Gastroesophageal sphincter (tissue), 4 donors: ENCODE data around the gene THRB. TPM values are rescaled to one million over a fixed set of nuclear protein-coding genes. Genes with fewer than 3 reads are reported as not detected.

Experiments used
- ATAC-seq: fragments of 150-250 bp; one replicate; pipeline ENCODE4 v1.9.1; 2016; ENCODE audit warnings: mild to moderate bottlenecking, moderate library complexity
- H3K27ac ChIP-seq, 4 donors: fragments of 200-600 bp; sonication (generic) in 3 of 4; 1 replicate in 3 of 4; 2 replicates in 1 of 4; pipeline ENCODE4 v1.5.1; 2016 to 2019
- H3K27me3 ChIP-seq: fragments of 200-600 bp; sonication (generic); one replicate; pipeline ENCODE4 v1.5.1; 2019
- H3K36me3 ChIP-seq, 2 donors: fragments of 200-600 bp; sonication (generic); one replicate each; pipeline ENCODE4 v1.5.1; 2019; ENCODE audit warnings: control low read depth in 1 of 2
- H3K4me1 ChIP-seq, 3 donors: fragments of 200-600 bp; sonication (generic); 1 replicate in 2 of 3; 2 replicates in 1 of 3; pipeline ENCODE4 v1.5.1; 2016 to 2019; ENCODE audit warnings: control low read depth in 2 of 3
- H3K4me3 ChIP-seq, 2 donors: fragments of 200-600 bp; sonication (generic); one replicate each; pipeline ENCODE4 v1.5.1; 2019; ENCODE audit warnings: mild to moderate bottlenecking in 1 of 2, moderate library complexity in 1 of 2
- H3K9me3 ChIP-seq, 3 donors: fragments of 200-600 bp; sonication (generic); one replicate each; pipeline ENCODE4 v1.5.1; 2017 to 2019; ENCODE audit warnings: control low read depth in 2 of 3
- CTCF ChIP-seq, 4 experiments: fragments of 200-600 bp in 2 of 4; fragments of 450-650 bp in 2 of 4; sonication (generic) in 1 of 4; IDR thresholded peaks; one replicate each; pipeline ENCODE4 v1.5.1; 2017 to 2019; ENCODE audit warnings: antibody characterized with exemption in 4 of 4, mild to moderate bottlenecking in 2 of 4, moderate library complexity in 2 of 4
- EP300 ChIP-seq: sonication (generic); formaldehyde crosslinking; IDR thresholded peaks from one replicate; pipeline ENCODE4 v1.6.1; 2017; ENCODE audit warnings: antibody characterized with exemption, mild to moderate bottlenecking
- POLR2A ChIP-seq, 2 donors: fragments of 450-650 bp; IDR thresholded peaks; one replicate each; pipeline ENCODE4 v1.6.1; 2017; ENCODE audit warnings: antibody characterized with exemption in 2 of 2, mild to moderate bottlenecking in 2 of 2, moderate library complexity in 1 of 2
- POLR2AphosphoS5 ChIP-seq: sonication (generic); formaldehyde crosslinking; IDR thresholded peaks from one replicate; pipeline ENCODE4 v1.6.1; 2017; ENCODE audit warnings: antibody characterized with exemption
- WGBS, 2 donors: methylation state at CpG; one replicate each; pipeline ENCODE4 v1.1.5; 2018; ENCODE audit warnings: low coverage in 1 of 2; 5-methylcytosine and 5-hydroxymethylcytosine counted together
- total RNA-seq, 4 donors: library from RNA; depleted of rRNA; stranded (reverse); fragments of >200 nt; gene quantifications; one replicate each; pipeline ENCODE4 v1.1.0, GENCODE V29; 2016

The THRB gene
- total RNA-seq, 4 donors from 2014 or later = 42.5 to 61.9 (median 55.8) TPM

- no peaks in the 10 kb centered on the region for H3K27me3 ChIP-seq
- ATAC-seq = no peak
- H3K4me3 ChIP-seq = no peak overlapping the region
- H3K36me3 ChIP-seq = no peaks in the 10 kb centered on the region
- H3K9me3 ChIP-seq = no peaks in the 10 kb centered on the region
- peaks cover 0 to 71% (median 15%) of the 10 kb centered on the region in 3 donors for H3K4me1 ChIP-seq
- H3K27ac ChIP-seq = peak overlapping the region in 1 of 4 donors; percentile 3
- TF ChIP-seq EP300 (no peak), POLR2AphosphoS5 (no peak), POLR2A (IDR thresholded peaks at IDR 0.05) (no peak), CTCF (IDR thresholded peaks at IDR 0.05) (no peak)
Measured at GRCh38 chr3:24479816-24480215, 14.8 kb downstream of the THRB start.

GRCh38 chr3:24476871-24477656 lies 17.6 kb downstream of the THRB start:
- 33 to 37% methylated on average over 3 of the region's 3 CpGs for WGBS, 2 donors
- no peaks in the 10 kb centered on the region for H3K27me3 ChIP-seq
- H3K9me3 ChIP-seq = no peaks in the 10 kb centered on the region
- TF ChIP-seq POLR2A (IDR thresholded peaks at IDR 0.05) = no peak
- no peak for TF ChIP-seq CTCF (IDR thresholded peaks at IDR 0.05)
- TF ChIP-seq POLR2AphosphoS5 = no peak
- no peak for TF ChIP-seq EP300
- H3K4me1 ChIP-seq = peaks cover 0 to 64% (median 15%) of the 10 kb centered on the region in 3 donors
- peak overlapping the region in 2 of 4 donors; percentile 22 to 36 for H3K27ac ChIP-seq
- no peaks in the 10 kb centered on the region for H3K36me3 ChIP-seq
- H3K4me3 ChIP-seq = no peak overlapping the region
- ATAC-seq = no peak

GRCh38 chr3:24475925-24476324 lies 18.7 kb downstream of the THRB start:
- no peaks in the 10 kb centered on the region for H3K27me3 ChIP-seq
- whole genome bisulfite sequencing, 2 donors = 0% methylated on average over 1 of the region's 1 CpG; no CpG with 5 or more reads in 1 of the 2 donors
- peaks cover 0 to 57% (median 15%) of the 10 kb centered on the region in 3 donors for H3K4me1 ChIP-seq
- H3K27ac ChIP-seq = peak overlapping the region in 2 of 4 donors; percentile 32 to 42
- H3K36me3 ChIP-seq = no peaks in the 10 kb centered on the region
- no peaks in the 10 kb centered on the region for H3K9me3 ChIP-seq
- TF ChIP-seq EP300 (no peak), CTCF (IDR thresholded peaks at IDR 0.05) (no peak), POLR2AphosphoS5 (no peak), POLR2A (IDR thresholded peaks at IDR 0.05) (no peak)
- ATAC-seq = no peak
- no peak overlapping the region for H3K4me3 ChIP-seq

GRCh38 chr3:24474862-24475261 lies 19.8 kb downstream of the THRB start:
- ATAC-seq = peak; percentile 43
- H3K27me3 ChIP-seq = no peaks in the 10 kb centered on the region
- H3K27ac ChIP-seq = no peak overlapping the region
- peaks cover 0 to 46% (median 15%) of the 10 kb centered on the region in 3 donors for H3K4me1 ChIP-seq
- H3K36me3 ChIP-seq = no peaks in the 10 kb centered on the region
- no peak overlapping the region for H3K4me3 ChIP-seq
- WGBS, 2 donors = 70 to 92% methylated on average over 4 of the region's 4 CpGs
- TF ChIP-seq POLR2AphosphoS5 (peak; percentile 62), POLR2A (IDR thresholded peaks at IDR 0.05) (no peak)
- no peaks in the 10 kb centered on the region for H3K9me3 ChIP-seq

GRCh38 chr3:24472358-24472757 lies 22.3 kb downstream of the THRB start:
- H3K9me3 ChIP-seq = peaks cover 0 to 5% (median 0%) of the 10 kb centered on the region in 3 donors
- WGBS, 2 donors = 83% methylated on average over 1 of the region's 1 CpG; no CpG with 5 or more reads in 1 of the 2 donors

More at GRCh38 chr3:24472358-24472757, 22.3 kb downstream of the THRB start:
- TF ChIP-seq POLR2A (IDR thresholded peaks at IDR 0.05) (no peak), POLR2AphosphoS5 (no peak), CTCF (IDR thresholded peaks at IDR 0.05) (no peak), EP300 (no peak)
- no peaks in the 10 kb centered on the region for H3K36me3 ChIP-seq
- ATAC-seq = no peak
- H3K27me3 ChIP-seq = no peaks in the 10 kb centered on the region
- H3K4me1 ChIP-seq = peaks cover 0 to 27% (median 11%) of the 10 kb centered on the region in 3 donors
- H3K27ac ChIP-seq = no peak overlapping the region
- H3K4me3 ChIP-seq = no peak overlapping the region
